A673 (cell line): ENCODE data around the gene FAHD2A. TPM values are rescaled to one million over a fixed set of nuclear protein-coding genes. Genes with fewer than 3 reads are reported as not detected.

Experiments
- BruUV-seq: library from RNA; stranded (reverse); fragments of 400-500 nt; replicated peaks from 2 replicates; lab custom pipeline; 2021; lab: Mats Ljungman, UMichigan
- CTCF ChIA-PET: fragments of 300-600 bp; sonication (Branson Sonifier 250); formaldehyde crosslinking; loops from one replicate; lab custom pipeline; 2022; ENCODE audit warnings: antibody characterized with exemption; lab: Charles Lee
- POLR2A ChIA-PET: fragments of 300-600 bp; sonication (Branson Sonifier 250); formaldehyde crosslinking; loops from one replicate; lab custom pipeline; 2022; ENCODE audit warnings: antibody characterized with exemption; ENCODE audit not compliant: low non-redundant PET; lab: Charles Lee
- DNase-seq: peaks from one replicate; pipeline ENCODE4 v3.0.0-alpha.2; 2015; ENCODE audit warnings: low spot score
- H3K27ac ChIP-seq: fragments of 200-600 bp; sonication (generic); 2 replicates; pipeline ENCODE4 v1.5.1; 2016; ENCODE audit warnings: mixed run types, low read depth, mild to moderate bottlenecking, mixed read lengths, antibody characterized with exemption, low read length; ENCODE audit not compliant: poor library complexity, severe bottlenecking
- H3K27me3 ChIP-seq: fragments of 200-600 bp; sonication (generic); replicated peaks from 2 replicates; pipeline ENCODE4 v1.6.1; 2017; ENCODE audit warnings: mixed run types, low read depth, mild to moderate bottlenecking, mixed read lengths, antibody characterized with exemption, low read length; ENCODE audit not compliant: insufficient read depth, poor library complexity
- H3K36me3 ChIP-seq: fragments of 200-600 bp; sonication (generic); 2 replicates; pipeline ENCODE4 v1.6.1; 2016; ENCODE audit warnings: mixed run types, mild to moderate bottlenecking, mixed read lengths, antibody characterized with exemption, low read length; ENCODE audit not compliant: insufficient read depth, poor library complexity, severe bottlenecking
- H3K4me1 ChIP-seq: fragments of 200-600 bp; sonication (generic); 2 replicates; pipeline ENCODE4 v1.6.1; 2017; ENCODE audit warnings: mixed run types, mild to moderate bottlenecking, mixed read lengths, antibody characterized with exemption, low read length; ENCODE audit not compliant: insufficient read depth, poor library complexity, severe bottlenecking
- H3K4me3 ChIP-seq: fragments of 200-600 bp; sonication (generic); 2 replicates; pipeline ENCODE4 v1.5.1; 2016; ENCODE audit warnings: low read depth, mixed run types, mild to moderate bottlenecking, mixed read lengths, low read length; ENCODE audit not compliant: poor library complexity, severe bottlenecking
- H3K9me3 ChIP-seq: fragments of 200-600 bp; sonication (generic); 2 replicates; pipeline ENCODE4 v1.6.1; 2016; ENCODE audit warnings: mixed run types, low read depth, mild to moderate bottlenecking, mixed read lengths, antibody characterized with exemption, low read length; ENCODE audit not compliant: poor library complexity, severe bottlenecking
- CTCF ChIP-seq: fragments of 300-800, 200-600 bp; sonication (generic); conservative IDR thresholded peaks from 2 replicates; pipeline ENCODE4 v1.5.1; 2017; ENCODE audit warnings: low read depth, mild to moderate bottlenecking, antibody characterized with exemption, low read length, moderate library complexity, mixed read lengths
- EZH2 ChIP-seq: fragments of 200-600 bp; sonication (generic); IDR thresholded peaks from 2 replicates; pipeline ENCODE4 v1.6.1; 2017; ENCODE audit warnings: borderline replicate concordance, low read depth, mild to moderate bottlenecking, mixed read lengths, antibody characterized with exemption, low read length; ENCODE audit not compliant: poor library complexity, severe bottlenecking
- intact Hi-C: fragments of 100-400 bp; cut with micrococcal nuclease; formaldehyde crosslinking; loops from one replicate; pipeline ENCODE4 v1.10.0; 2022; ENCODE audit not compliant: unreplicated experiment
- total RNA-seq: library from RNA; stranded (reverse); gene quantifications from 2 replicates; pipeline ENCODE4 v1.2.3, GENCODE V29; 2021

FAHD2A gene
- total RNA-seq, 1 experiment from 2014 or later: 28.9 TPM

GRCh38 chr2:95356821-95357700 is 45.4 kb upstream of the FAHD2A start:
- BruUV-seq: no TSS peak
- Histone ChIP-seq H3K27ac (no peak overlapping the region), H3K4me3 (no peak overlapping the region), H3K36me3 (no peaks in the 10 kb centered on the region), H3K4me1 (no peaks in the 10 kb centered on the region), H3K9me3 (no peaks in the 10 kb centered on the region), H3K27me3 (no peaks in the 10 kb centered on the region)
- POLR2A ChIA-PET: no interaction called here
- DNase-seq: no peak
- CTCF ChIA-PET: no interaction called here
- TF ChIP-seq CTCF: no peak
- intact Hi-C loops: no loop called here

- Histone ChIP-seq H3K9me3 (no peaks in the 10 kb centered on the region), H3K36me3 (no peaks in the 10 kb centered on the region), H3K4me3 (no peak overlapping the region), H3K4me1 (no peaks in the 10 kb centered on the region), H3K27ac (no peak overlapping the region), H3K27me3 (no peaks in the 10 kb centered on the region)
- no peak for DNase-seq
- no peak for TF ChIP-seq CTCF
- TF ChIP-seq EZH2: no peak
- CTCF ChIA-PET: no interaction called here
- intact Hi-C loops: no loop called here
- POLR2A ChIA-PET: no interaction called here
- BruUV-seq: no TSS peak
Measured at GRCh38 chr2:95357717-95358280, 44.7 kb upstream of the FAHD2A start.

GRCh38 chr2:95359031-95359430 is 43.5 kb upstream of the FAHD2A start:
- Histone ChIP-seq H3K36me3 (no peaks in the 10 kb centered on the region), H3K27ac (no peak overlapping the region), H3K4me3 (no peak overlapping the region), H3K4me1 (no peaks in the 10 kb centered on the region), H3K27me3 (peaks cover 8% of the 10 kb centered on the region), H3K9me3 (no peaks in the 10 kb centered on the region)
- peak; percentile 21 for DNase-seq
- TF ChIP-seq EZH2 (no peak), CTCF (no peak)
- ChIA-PET CTCF (no interaction called here), POLR2A (no interaction called here)
- no TSS peak for BruUV-seq
- intact Hi-C loops: no loop called here
